Mesodermal cell (in vitro differentiated cells): Measurements from ENCODE around the gene VPS26A.

ENCODE experiments used
- H3K27ac ChIP-seq: 2 replicates; pipeline ENCODE4 v1.7.0; 2013; ENCODE audit warnings: mild to moderate bottlenecking, low read depth, low read length, moderate library complexity; ENCODE audit not compliant: severe bottlenecking
- H3K36me3 ChIP-seq: 2 replicates; pipeline ENCODE4 v1.7.1; 2013; ENCODE audit warnings: mild to moderate bottlenecking, low read length, moderate library complexity; ENCODE audit not compliant: control insufficient read depth, insufficient read depth
- H3K4me1 ChIP-seq: one replicate; pipeline ENCODE4 v1.7.1; 2013; ENCODE audit warnings: mild to moderate bottlenecking, low read length; ENCODE audit not compliant: insufficient read depth, control insufficient read depth, poor library complexity, severe bottlenecking
- H3K4me3 ChIP-seq: 2 replicates; pipeline ENCODE4 v1.7.0; 2013; ENCODE audit warnings: low read length, control low read depth, mild to moderate bottlenecking; ENCODE audit not compliant: insufficient read depth, poor library complexity, severe bottlenecking; ENCODE audit errors: extremely low read depth
- H3K9me3 ChIP-seq: 2 replicates; pipeline ENCODE4 v1.7.1; 2013; ENCODE audit warnings: mild to moderate bottlenecking, low read length, moderate library complexity; ENCODE audit not compliant: control insufficient read depth
- WGBS, 2 experiments: methylation state at CpG; one replicate each; pipeline ENCODE4 v1.1.5; 2013; ENCODE audit warnings: missing lambda C conversion rate in 2 of 2; ENCODE audit not compliant: insufficient coverage in 2 of 2; 5-methylcytosine and 5-hydroxymethylcytosine counted together

The VPS26A gene

GRCh38 chr10:69103784-69104183 lies 20.2 kb upstream of the VPS26A start:
- no peak overlapping the region for H3K4me3 ChIP-seq
- H3K27ac ChIP-seq: no peak overlapping the region
- no peaks in the 10 kb centered on the region for H3K4me1 ChIP-seq
- no peaks in the 10 kb centered on the region for H3K36me3 ChIP-seq
- 91 to 96% methylated on average over 4 to 7 of the region's 7 CpGs for WGBS, 2 experiments
- no peaks in the 10 kb centered on the region for H3K9me3 ChIP-seq

- 100% methylated on average over 1 of the region's 1 CpG; no CpG with 5 or more reads in 1 of the 2 experiments for WGBS, 2 experiments
Observed at GRCh38 chr10:69104994-69105790, 18.8 kb upstream of the VPS26A start.

GRCh38 chr10:69107176-69107490 lies 16.8 kb upstream of the VPS26A start:
- Histone ChIP-seq H3K9me3 (no peaks in the 10 kb centered on the region), H3K4me3 (no peak overlapping the region), H3K36me3 (no peaks in the 10 kb centered on the region), H3K4me1 (no peaks in the 10 kb centered on the region), H3K27ac (no peak overlapping the region)

More at GRCh38 chr10:69104994-69105790, 18.8 kb upstream of the VPS26A start:
- H3K4me3 ChIP-seq: no peak overlapping the region
- no peak overlapping the region for H3K27ac ChIP-seq
- no peaks in the 10 kb centered on the region for H3K4me1 ChIP-seq
- H3K36me3 ChIP-seq: no peaks in the 10 kb centered on the region
- no peaks in the 10 kb centered on the region for H3K9me3 ChIP-seq

GRCh38 chr10:69107699-69108098 lies 16.3 kb upstream of the VPS26A start:
- H3K9me3 ChIP-seq: no peaks in the 10 kb centered on the region
- 76 to 91% methylated on average over 2 of the region's 2 CpGs for WGBS, 2 experiments
- no peak overlapping the region for H3K4me3 ChIP-seq
- H3K27ac ChIP-seq: no peak overlapping the region
- H3K4me1 ChIP-seq: no peaks in the 10 kb centered on the region
- H3K36me3 ChIP-seq: no peaks in the 10 kb centered on the region

GRCh38 chr10:69119896-69120295 lies 4.1 kb upstream of the VPS26A start:
- no peaks in the 10 kb centered on the region for H3K4me1 ChIP-seq
- no peak overlapping the region for H3K27ac ChIP-seq
- WGBS, 2 experiments: no CpG with 5 or more reads among the region's 1 CpG
- H3K36me3 ChIP-seq: no peaks in the 10 kb centered on the region
- no peak overlapping the region for H3K4me3 ChIP-seq
- H3K9me3 ChIP-seq: no peaks in the 10 kb centered on the region

GRCh38 chr10:69123306-69123746 lies 652 bp upstream of the VPS26A start:
- H3K9me3 ChIP-seq: no peaks in the 10 kb centered on the region
- no peaks in the 10 kb centered on the region for H3K36me3 ChIP-seq
- peak overlapping the region; percentile 98 for H3K27ac ChIP-seq
- H3K4me1 ChIP-seq: no peaks in the 10 kb centered on the region
- peak overlapping the region; percentile 90 for H3K4me3 ChIP-seq
- 1 to 2% methylated on average over 8 to 14 of the region's 16 CpGs for WGBS, 2 experiments

- peak overlapping the region; percentile 90 for H3K4me3 ChIP-seq
- H3K27ac ChIP-seq: peak overlapping the region; percentile 91
- no peaks in the 10 kb centered on the region for H3K36me3 ChIP-seq
- no peaks in the 10 kb centered on the region for H3K4me1 ChIP-seq
- H3K9me3 ChIP-seq: no peaks in the 10 kb centered on the region
- WGBS, 2 experiments: 0 to 1% methylated on average over 19 to 21 of the region's 26 CpGs
Observed at GRCh38 chr10:69124563-69125268, 738 bp downstream of the VPS26A start.

- Histone ChIP-seq H3K4me1 (no peaks in the 10 kb centered on the region), H3K36me3 (no peaks in the 10 kb centered on the region), H3K27ac (no peak overlapping the region), H3K9me3 (no peaks in the 10 kb centered on the region), H3K4me3 (peak overlapping the region; percentile 90)
- WGBS, 2 experiments: no CpG with 5 or more reads among the region's 1 CpG
Observed at GRCh38 chr10:69125554-69125953, 1.6 kb downstream of the VPS26A start.

- Histone ChIP-seq H3K27ac (peak overlapping the region; percentile 16), H3K4me1 (no peaks in the 10 kb centered on the region), H3K36me3 (peaks cover 25% of the 10 kb centered on the region), H3K9me3 (no peaks in the 10 kb centered on the region), H3K4me3 (no peak overlapping the region)
- WGBS, 2 experiments: 75 to 83% methylated on average over 1 of the region's 2 CpGs
Observed at GRCh38 chr10:69130251-69130650, 6.3 kb downstream of the VPS26A start.

- 80% methylated on average over 1 of the region's 2 CpGs; no CpG with 5 or more reads in 1 of the 2 experiments for WGBS, 2 experiments
- Histone ChIP-seq H3K9me3 (no peaks in the 10 kb centered on the region), H3K4me1 (no peaks in the 10 kb centered on the region), H3K27ac (no peak overlapping the region), H3K4me3 (no peak overlapping the region), H3K36me3 (peaks cover 31% of the 10 kb centered on the region)
Observed at GRCh38 chr10:69139961-69140360, 16.0 kb downstream of the VPS26A start.

GRCh38 chr10:69141304-69141703 lies 17.3 kb downstream of the VPS26A start:
- Histone ChIP-seq H3K9me3 (no peaks in the 10 kb centered on the region), H3K4me1 (no peaks in the 10 kb centered on the region), H3K27ac (no peak overlapping the region), H3K4me3 (no peak overlapping the region), H3K36me3 (peaks cover 19% of the 10 kb centered on the region)
- no CpG with 5 or more reads among the region's 1 CpG for WGBS, 2 experiments
